GM23338 (cell line): ENCODE results near the gene FAM163A. TPM values are rescaled to one million over a fixed set of nuclear protein-coding genes. Genes with fewer than 3 reads are reported as not detected.

Source experiments
- ETS1 ChIP-seq: IDR thresholded peaks from 2 replicates; pipeline ENCODE4 v1.6.1; 2016; ENCODE audit warnings: antibody characterized with exemption
- JUNB ChIP-seq: IDR thresholded peaks from one replicate; pipeline ENCODE4 v1.6.1; 2016; ENCODE audit warnings: antibody characterized with exemption; ENCODE audit not compliant: unreplicated experiment
- NANOG ChIP-seq: IDR thresholded peaks from 2 replicates; pipeline ENCODE4 v1.6.1; 2016; ENCODE audit warnings: antibody characterized with exemption, borderline replicate concordance
- POLR2AphosphoS5 ChIP-seq: IDR thresholded peaks from 2 replicates; pipeline ENCODE4 v1.6.1; 2016; ENCODE audit warnings: antibody characterized with exemption, low read depth
- REST ChIP-seq: IDR thresholded peaks from one replicate; pipeline ENCODE4 v1.6.1; 2018; ENCODE audit warnings: antibody characterized with exemption; ENCODE audit not compliant: unreplicated experiment
- STAT1 ChIP-seq: IDR thresholded peaks from one replicate; pipeline ENCODE4 v1.6.1; 2016; ENCODE audit warnings: antibody characterized with exemption; ENCODE audit not compliant: unreplicated experiment
- ZNF331 ChIP-seq: fragments of 250-450 bp; sonication (Bioruptor Pico); IDR thresholded peaks from 2 replicates; pipeline ENCODE4 v1.5.0; 2020; ENCODE audit warnings: low read depth, mild to moderate bottlenecking, moderate library complexity
- ZNF462 ChIP-seq: fragments of 250-450 bp; sonication (Bioruptor Pico); IDR thresholded peaks from 2 replicates; pipeline ENCODE4 v1.5.0; 2020; ENCODE audit warnings: mild to moderate bottlenecking, moderate library complexity
- polyA plus RNA-seq: library from polyadenylated mRNA; unstranded; fragments of >200 nt; fragmentation: Nextera tagmentation; extraction: Ambion mirVana; gene quantifications from 2 replicates; pipeline ENCODE4 v1.2.1, GENCODE V29; 2016
- total RNA-seq: library from RNA; depleted of rRNA; stranded (reverse); fragments of >200 nt; shearing (Covaris generic); gene quantifications from 2 replicates; pipeline ENCODE4 v1.2.3, GENCODE V29; 2014

FAM163A gene
- total and polyA plus RNA-seq, 2 experiments from 2014 or later, result not detected

- no peak for TF ChIP-seq ZNF462 (CRISPR knock-in tag)
- TF ChIP-seq POLR2AphosphoS5, result no peak
- no peak for TF ChIP-seq REST
- no peak for TF ChIP-seq ZNF331
- TF ChIP-seq JUNB, result no peak
- TF ChIP-seq ETS1, result no peak
- no peak for TF ChIP-seq STAT1
- TF ChIP-seq NANOG, result no peak
These were observed 55.9 kb downstream of the FAM163A start (continued) for GRCh38 chr1:179798864-179799516.
